Keratinocyte (primary cell): ENCODE measurements around the gene PLXDC1.

ENCODE experiments used
- EZH2 ChIP-seq: IDR thresholded peaks from one replicate; pipeline ENCODE4 v1.6.1; 2012; ENCODE audit warnings: inconsistent platforms, mild to moderate bottlenecking, low read length, moderate library complexity
- TF ChIP-seq, protein P1 (sequence below), 3 experiments: IDR thresholded peaks in 1 of 3; conservative IDR thresholded peaks in 1 of 3; optimal IDR thresholded peaks in 1 of 3; 2 replicates in 2 of 3; 3 replicates in 1 of 3; pipeline versions ENCODE3 to v1.5.1; 2011; ENCODE audit warnings: low read length in 3 of 3, mild to moderate bottlenecking in 3 of 3, moderate library complexity in 2 of 3, control low read depth in 1 of 3, inconsistent platforms in 1 of 3; ENCODE audit not compliant: insufficient read depth in 2 of 3; ENCODE audit errors: extremely low read depth in 1 of 3

DNA sequence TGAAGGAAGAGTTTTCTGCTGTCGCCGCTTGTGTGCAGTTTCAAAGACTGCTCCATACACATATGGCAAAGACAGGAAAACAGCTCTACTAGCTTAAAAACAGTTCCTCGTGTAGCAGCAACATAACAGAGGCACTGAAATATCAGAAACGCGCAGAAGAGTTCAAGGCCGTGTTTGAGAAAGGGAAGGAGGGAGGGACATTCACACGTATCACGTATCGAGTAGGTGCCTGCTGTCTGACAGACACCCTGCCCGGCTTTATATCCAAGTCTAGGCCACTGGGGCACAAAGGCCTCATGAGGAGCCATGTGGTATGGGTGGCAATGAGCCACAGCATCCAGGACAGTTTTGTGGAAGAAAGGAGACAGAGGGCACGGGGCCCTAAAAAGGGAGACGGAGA is 50.3 kb downstream of the PLXDC1 start:
- TF ChIP-seq, protein P1, sequence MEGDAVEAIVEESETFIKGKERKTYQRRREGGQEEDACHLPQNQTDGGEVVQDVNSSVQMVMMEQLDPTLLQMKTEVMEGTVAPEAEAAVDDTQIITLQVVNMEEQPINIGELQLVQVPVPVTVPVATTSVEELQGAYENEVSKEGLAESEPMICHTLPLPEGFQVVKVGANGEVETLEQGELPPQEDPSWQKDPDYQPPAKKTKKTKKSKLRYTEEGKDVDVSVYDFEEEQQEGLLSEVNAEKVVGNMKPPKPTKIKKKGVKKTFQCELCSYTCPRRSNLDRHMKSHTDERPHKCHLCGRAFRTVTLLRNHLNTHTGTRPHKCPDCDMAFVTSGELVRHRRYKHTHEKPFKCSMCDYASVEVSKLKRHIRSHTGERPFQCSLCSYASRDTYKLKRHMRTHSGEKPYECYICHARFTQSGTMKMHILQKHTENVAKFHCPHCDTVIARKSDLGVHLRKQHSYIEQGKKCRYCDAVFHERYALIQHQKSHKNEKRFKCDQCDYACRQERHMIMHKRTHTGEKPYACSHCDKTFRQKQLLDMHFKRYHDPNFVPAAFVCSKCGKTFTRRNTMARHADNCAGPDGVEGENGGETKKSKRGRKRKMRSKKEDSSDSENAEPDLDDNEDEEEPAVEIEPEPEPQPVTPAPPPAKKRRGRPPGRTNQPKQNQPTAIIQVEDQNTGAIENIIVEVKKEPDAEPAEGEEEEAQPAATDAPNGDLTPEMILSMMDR (optimal IDR thresholded peaks at IDR 0.05 in 1 of 3, IDR thresholded peaks at IDR 0.05 in 1 of 3, conservative IDR thresholded peaks at IDR 0.05 in 1 of 3; ENCODE audit: extremely low read depth in 1 of 3, insufficient read depth in 2 of 3, low read length in 3 of 3): no peak
- no peak for TF ChIP-seq EZH2
